M059J (cell line): ENCODE results near the gene SDS. TPM values are rescaled to one million over a fixed set of nuclear protein-coding genes. Genes with fewer than 3 reads are reported as not detected.

Source experiments
- DNase-seq: peaks from one replicate; pipeline ENCODE4 v3.0.0-alpha.2; 2012; ENCODE audit warnings: low read depth
- total RNA-seq: library from RNA; depleted of rRNA; stranded (reverse); fragments of >200 nt; shearing (Covaris generic); gene quantifications from 2 replicates; pipeline ENCODE4 v1.2.3, GENCODE V29; 2014; rRNA removed

The SDS gene
- total RNA-seq, 1 experiment from 2014 or later = 0.10 TPM

DNA sequence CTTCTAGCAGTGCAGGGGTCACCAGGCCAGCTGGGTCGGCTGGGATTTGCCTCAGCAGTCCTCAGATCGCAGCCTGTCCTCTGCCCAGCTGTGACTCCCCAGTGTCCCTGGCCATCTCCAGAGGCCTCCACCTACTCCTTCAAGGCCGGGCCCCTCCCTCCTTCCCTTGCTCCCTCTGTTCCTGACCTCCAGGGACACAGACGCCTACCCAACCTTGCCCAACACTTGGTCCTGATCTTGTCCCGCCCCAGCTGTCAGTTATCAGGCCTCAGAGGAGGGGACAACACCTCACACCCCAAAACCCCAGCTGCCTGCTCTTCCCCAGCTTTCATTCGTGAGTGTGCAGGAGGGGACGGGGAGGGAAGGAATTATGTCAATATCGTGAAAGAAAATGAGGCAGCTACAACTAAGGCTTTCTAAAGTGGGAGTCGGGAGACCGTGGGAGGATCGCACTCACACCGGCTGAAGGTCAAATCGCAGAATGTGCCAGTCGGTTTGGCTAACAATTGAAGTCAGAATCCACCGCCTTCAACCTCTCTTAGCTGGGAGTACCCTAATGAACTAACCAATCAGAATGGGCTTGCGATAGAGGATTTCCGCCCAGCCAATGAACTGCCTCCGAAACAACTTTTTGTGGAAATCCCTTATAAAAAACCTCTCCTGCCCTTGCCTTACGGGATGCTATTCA is 54.7 kb downstream of the SDS start:
- DNase-seq = no peak

DNA sequence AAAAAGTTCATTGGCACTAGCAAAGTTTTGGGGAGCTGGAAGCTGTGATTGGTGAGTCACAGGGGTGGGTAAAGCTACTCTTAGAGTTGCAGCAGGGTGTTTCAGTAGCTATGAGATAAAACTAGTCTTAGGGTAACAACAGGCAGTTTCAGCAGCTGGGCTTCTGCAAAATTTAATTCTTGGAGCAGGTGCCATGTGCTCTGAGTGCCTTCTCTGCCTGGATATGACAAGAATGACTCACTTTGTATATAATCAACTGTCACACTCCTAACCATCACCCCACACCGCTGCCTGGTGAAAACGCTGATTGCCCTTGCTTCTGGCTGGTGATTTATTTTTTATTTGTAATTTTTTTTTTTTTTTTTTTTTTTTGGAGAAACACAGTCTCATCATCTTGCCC is 55.8 kb downstream of the SDS start:
- peak; percentile 11 for DNase-seq

DNA sequence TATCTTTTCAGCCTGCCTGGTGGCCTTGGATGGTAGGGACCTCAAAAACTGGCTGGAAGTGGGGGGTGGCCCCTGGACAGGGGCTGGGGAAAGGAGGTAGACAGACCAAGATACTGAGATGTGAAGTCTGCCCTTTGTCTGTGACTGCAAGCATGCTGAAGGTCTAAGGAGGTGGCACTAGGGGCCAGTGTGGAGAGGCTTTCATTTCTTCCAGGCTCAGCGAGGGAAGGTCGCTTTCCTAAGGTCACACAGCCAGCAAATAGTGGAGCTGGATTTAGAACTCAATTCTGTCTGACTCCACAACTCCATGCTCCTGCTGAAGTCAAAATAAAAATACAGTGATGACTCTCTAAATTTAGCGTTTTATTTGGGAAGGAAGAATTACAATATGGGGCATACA is 56.6 kb downstream of the SDS start:
- no peak for DNase-seq

DNA sequence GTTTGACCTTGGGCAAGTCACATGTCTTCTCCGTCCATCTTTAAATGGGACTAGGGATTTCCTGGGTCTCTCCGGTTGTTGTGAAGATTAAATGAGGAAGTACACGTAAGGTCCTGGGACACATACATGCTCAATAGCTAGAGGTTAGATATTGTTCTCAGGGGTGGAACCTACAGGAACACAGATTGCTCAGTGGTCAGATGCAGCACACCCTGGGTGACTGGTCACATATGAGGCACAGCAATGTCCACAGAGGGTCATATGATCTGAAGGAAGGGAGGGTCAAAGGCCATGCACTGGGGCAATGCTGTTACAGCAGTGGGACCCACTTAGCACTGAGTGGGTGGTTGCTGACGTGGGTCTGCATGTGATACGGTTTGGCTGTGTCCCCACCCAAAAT is 57.3 kb downstream of the SDS start:
- DNase-seq = no peak

DNA sequence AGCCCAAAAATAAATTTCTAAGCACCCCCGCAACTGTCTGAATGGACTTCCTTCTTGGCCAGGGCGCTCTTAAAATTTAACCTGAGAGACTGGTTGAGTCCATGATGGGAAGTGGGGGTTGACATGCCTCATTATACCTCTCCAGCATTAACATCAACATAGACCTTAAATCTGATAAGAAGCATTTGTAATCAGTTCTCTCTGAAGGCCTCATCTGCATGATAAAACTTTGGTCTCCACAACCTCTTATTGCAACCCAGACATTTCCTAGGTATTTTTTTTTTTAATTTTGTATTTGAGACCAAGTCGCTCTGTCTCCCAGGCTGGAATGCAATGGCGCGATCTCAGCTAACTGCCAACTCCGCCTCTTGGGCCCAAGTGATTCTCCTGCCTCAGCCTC is 58.4 kb downstream of the SDS start:
- DNase-seq = no peak

Other genes starting within 250 kb of the SDS start
- gene DDX54, start 218.4 kb downstream of the SDS start, total RNA-seq = 21.3 and 43.1 TPM in 2 replicates
- 28.8 and 47.2 TPM in 2 replicates for gene RITA1, start 218.2 kb downstream of the SDS start, total RNA-seq
- 7.7 and 13.5 TPM in 2 replicates for gene TPCN1, start 182.4 kb downstream of the SDS start, total RNA-seq
- 8.0 and 12.8 TPM in 2 replicates for gene SLC8B1, start 68.8 kb downstream of the SDS start, total RNA-seq
- 14.3 and 22.8 TPM in 2 replicates for gene PLBD2, start 45.3 kb downstream of the SDS start, total RNA-seq
- 4.2 and 6.7 TPM in 2 replicates for gene SDSL, start 18.5 kb upstream of the SDS start, total RNA-seq
- gene LHX5, start 68.0 kb upstream of the SDS start, total RNA-seq = 0.02 TPM in 1 of 2 replicates, not detected in the other